GM18508 (cell line): ENCODE measurements around the gene PKP3.
"Not testable (repeated sequence)": the region's sequence is repeated elsewhere in the genome, so short reads cannot be mapped to it uniquely, and the experiment has no call there.

Experiments
- ATAC-seq: cut with Tn5 transposase; IDR thresholded peaks from one replicate; pipeline ENCODE4 v1.9.1; 2021; ENCODE audit warnings: moderate number of reproducible peaks; ENCODE audit not compliant: insufficient read depth, unreplicated experiment

Gene PKP3

GRCh38 chr11:393219-394033 lies 583 bp upstream of the PKP3 start:
- no peak for ATAC-seq

DNA sequence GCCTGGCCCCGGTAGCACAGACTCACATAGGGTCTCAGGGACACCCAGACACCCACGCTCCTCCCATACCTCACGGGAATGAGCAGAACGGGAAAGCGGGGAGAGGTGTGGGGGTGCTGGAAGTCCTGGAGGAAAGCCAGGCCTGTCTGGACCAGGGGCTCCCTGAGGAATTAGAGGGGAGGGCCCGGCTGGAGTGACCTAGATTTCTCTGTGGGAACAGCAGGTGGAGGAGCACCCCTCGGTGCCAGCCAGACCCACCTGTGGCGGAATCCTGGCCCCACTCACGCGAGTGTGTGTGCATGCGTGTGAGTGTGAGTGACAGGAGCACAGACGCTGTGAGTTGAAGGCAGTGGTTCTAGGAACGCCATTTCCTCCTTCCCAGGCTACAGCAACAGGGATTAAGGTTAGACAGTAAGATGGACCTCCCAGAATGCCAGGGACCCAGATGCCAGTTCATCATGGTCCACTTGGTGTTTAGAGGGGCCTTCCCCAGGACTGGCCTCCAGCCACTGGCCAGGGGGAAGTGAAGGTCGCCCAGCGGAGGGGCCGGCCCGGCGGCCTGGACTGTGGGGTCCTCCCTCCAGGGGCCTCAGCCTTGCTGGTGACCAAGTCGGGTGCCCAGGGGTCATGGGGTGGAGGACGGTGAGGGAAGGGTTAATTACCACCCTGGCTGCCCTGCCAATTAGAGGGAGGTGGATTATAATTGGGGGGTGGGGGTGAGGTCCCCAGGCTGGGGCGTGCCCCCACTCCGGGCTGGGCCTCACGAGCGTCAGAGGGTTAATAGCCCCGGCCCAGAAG lies 1.0 kb downstream of the PKP3 start:
- no peak for ATAC-seq

- no peak for ATAC-seq
Measured at GRCh38 chr11:395866-396265, 1.9 kb downstream of the PKP3 start.

GRCh38 chr11:396511-396947 lies 2.5 kb downstream of the PKP3 start:
- no peak for ATAC-seq

DNA sequence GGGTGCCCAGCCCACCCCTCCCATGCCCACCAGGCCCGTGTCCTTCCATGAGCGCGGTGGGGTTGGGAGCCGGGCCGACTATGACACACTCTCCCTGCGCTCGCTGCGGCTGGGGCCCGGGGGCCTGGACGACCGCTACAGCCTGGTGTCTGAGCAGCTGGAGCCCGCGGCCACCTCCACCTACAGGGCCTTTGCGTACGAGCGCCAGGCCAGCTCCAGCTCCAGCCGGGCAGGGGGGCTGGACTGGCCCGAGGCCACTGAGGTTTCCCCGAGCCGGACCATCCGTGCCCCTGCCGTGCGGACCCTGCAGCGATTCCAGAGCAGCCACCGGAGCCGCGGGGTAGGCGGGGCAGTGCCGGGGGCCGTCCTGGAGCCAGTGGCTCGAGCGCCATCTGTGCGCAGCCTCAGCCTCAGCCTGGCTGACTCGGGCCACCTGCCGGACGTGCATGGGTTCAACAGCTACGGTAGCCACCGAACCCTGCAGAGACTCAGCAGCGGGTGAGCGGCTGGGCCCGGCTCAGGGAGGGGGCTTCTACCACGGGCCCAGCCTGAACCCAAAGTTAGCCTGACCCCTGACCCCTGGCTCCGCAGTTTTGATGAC lies 3.0 kb downstream of the PKP3 start:
- ATAC-seq = no peak

- ATAC-seq = no peak
Measured at GRCh38 chr11:398826-399225, 4.8 kb downstream of the PKP3 start.

GRCh38 chr11:399731-400211 lies 5.8 kb downstream of the PKP3 start:
- ATAC-seq = no peak

DNA sequence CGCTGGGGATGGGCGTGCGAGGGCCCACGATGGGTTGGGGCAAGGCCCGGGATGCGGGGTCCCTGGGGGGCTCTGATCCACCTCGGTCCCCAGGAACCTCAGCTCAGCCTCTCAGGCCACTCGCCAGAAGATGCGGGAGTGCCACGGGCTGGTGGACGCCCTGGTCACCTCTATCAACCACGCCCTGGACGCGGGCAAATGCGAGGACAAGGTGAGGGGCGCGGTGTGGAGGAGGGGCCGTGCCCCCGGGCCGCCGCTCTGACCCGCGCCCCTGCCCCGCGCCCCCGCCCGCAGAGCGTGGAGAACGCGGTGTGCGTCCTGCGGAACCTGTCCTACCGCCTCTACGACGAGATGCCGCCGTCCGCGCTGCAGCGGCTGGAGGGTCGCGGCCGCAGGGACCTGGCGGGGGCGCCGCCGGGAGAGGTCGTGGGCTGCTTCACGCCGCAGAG lies 6.3 kb downstream of the PKP3 start:
- ATAC-seq = no peak

- not testable (repeated sequence) for ATAC-seq
Measured at GRCh38 chr11:401196-401595, 7.2 kb downstream of the PKP3 start.

DNA sequence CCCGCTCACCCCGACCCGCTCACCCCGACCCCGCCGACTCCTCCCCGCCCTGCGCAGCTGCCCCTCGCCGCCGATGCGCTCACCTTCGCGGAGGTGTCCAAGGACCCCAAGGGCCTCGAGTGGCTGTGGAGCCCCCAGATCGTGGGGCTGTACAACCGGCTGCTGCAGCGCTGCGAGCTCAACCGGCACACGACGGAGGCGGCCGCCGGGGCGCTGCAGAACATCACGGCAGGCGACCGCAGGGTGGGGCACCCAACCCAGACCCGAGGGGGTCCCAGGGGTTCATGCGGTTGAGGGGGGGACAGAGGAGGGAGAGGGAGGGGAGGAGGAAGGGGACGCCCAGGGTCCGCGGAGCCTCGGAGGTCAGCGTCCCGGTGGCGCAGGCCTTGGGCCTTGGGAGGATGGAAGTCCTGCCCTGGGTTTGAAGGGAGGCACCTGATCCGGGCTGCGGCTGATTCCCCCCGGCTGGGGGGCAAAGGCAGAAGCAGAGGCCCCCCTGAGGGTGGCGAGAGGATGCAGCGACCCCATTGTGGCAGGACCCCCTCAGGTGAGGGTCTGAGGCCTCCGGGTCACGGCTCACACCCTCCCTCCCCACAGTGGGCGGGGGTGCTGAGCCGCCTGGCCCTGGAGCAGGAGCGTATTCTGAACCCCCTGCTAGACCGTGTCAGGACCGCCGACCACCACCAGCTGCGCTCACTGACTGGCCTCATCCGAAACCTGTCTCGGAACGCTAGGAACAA lies 9.2 kb downstream of the PKP3 start:
- no peak for ATAC-seq

DNA sequence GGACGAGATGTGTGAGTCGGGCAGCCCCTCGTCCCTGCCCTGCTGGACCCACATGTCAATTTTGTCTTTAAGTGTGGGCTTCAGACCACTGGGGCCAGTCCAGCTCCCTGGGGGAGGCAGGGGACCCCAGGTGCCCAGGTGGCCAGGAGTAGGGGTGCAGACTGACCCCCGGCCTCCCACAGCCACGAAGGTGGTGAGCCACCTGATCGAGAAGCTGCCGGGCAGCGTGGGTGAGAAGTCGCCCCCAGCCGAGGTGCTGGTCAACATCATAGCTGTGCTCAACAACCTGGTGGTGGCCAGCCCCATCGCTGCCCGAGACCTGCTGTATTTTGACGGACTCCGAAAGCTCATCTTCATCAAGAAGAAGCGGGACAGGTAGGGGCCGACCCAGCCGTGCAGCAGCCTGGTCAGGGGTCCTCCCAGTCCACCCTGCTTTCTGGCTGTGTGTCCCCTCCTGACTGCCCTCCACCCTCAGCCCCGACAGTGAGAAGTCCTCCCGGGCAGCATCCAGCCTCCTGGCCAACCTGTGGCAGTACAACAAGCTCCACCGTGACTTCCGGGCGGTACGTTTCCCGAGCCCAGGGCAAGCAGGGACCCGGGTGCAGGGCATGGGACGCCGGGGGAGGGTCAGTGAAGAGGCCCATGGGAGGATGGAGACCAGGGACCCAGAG lies 9.9 kb downstream of the PKP3 start:
- no peak for ATAC-seq

- no peak for ATAC-seq
Measured at GRCh38 chr11:404551-405264, 10.7 kb downstream of the PKP3 start.

- no peak for ATAC-seq
Measured at GRCh38 chr11:405323-405953, 11.4 kb downstream of the PKP3 start.

- ATAC-seq = no peak
Measured at GRCh38 chr11:405954-406795, 12.2 kb downstream of the PKP3 start.

- ATAC-seq = no peak
Measured at GRCh38 chr11:406796-407650, 13.0 kb downstream of the PKP3 start.

DNA sequence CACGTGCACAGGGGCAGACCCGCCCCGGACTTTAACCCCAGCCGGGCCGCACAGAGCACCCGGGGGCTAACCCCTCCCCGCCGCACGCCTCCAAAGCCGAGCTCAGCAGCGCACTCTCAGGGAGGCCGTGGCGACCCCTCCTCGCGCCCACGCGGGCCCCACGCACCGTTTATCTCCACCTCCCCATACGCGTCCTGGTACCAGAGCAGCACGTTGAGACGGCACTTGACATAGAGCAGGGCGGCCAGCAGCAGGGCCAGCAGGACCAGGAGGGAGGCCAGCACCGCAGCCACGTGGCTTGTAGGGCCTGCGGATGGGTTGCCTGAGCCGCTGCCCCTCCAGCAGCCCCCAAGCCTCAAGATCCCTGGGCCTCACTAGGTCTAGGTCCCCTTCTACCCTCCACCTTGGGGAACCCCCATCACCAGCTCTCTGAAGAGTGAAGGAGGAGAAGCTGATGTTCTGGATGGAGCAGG lies 13.7 kb downstream of the PKP3 start:
- ATAC-seq = no peak
